HG02852 (cell line): ENCODE measurements around the gene TLE2.
"Not testable (repeated sequence)": the region's sequence is repeated elsewhere in the genome, so short reads cannot be mapped to it uniquely, and the experiment has no call there.

Experiments
- ATAC-seq: cut with Tn5 transposase; IDR thresholded peaks from one replicate; pipeline ENCODE4 v1.9.1; 2021; ENCODE audit warnings: mild to moderate bottlenecking, moderate library complexity; ENCODE audit not compliant: unreplicated experiment

Gene TLE2

GRCh38 chr19:3056417-3057088 lies 27.5 kb upstream of the TLE2 start:
- no peak for ATAC-seq

- no peak for ATAC-seq
Measured at GRCh38 chr19:3055741-3056416, 26.8 kb upstream of the TLE2 start.

- ATAC-seq = no peak
Measured at GRCh38 chr19:3054972-3055740, 26.1 kb upstream of the TLE2 start.

- ATAC-seq = no peak
Measured at GRCh38 chr19:3054265-3054971, 25.3 kb upstream of the TLE2 start.

- no peak for ATAC-seq
Measured at GRCh38 chr19:3053780-3054179, 24.7 kb upstream of the TLE2 start.

- ATAC-seq = no peak
Measured at GRCh38 chr19:3053218-3053621, 24.1 kb upstream of the TLE2 start.

GRCh38 chr19:3050016-3050415 lies 20.9 kb upstream of the TLE2 start:
- not testable (repeated sequence) for ATAC-seq

- ATAC-seq = no peak
Measured at GRCh38 chr19:3049089-3049488, 20.0 kb upstream of the TLE2 start.

GRCh38 chr19:3048190-3048533 lies 19.1 kb upstream of the TLE2 start:
- no peak for ATAC-seq

GRCh38 chr19:3047496-3048189 lies 18.6 kb upstream of the TLE2 start:
- ATAC-seq = no peak

GRCh38 chr19:3046698-3047495 lies 17.8 kb upstream of the TLE2 start:
- ATAC-seq = no peak

- ATAC-seq = no peak
Measured at GRCh38 chr19:3045885-3046697, 17.0 kb upstream of the TLE2 start.

GRCh38 chr19:3045191-3045590 lies 16.1 kb upstream of the TLE2 start:
- no peak for ATAC-seq

- no peak for ATAC-seq
Measured at GRCh38 chr19:3042621-3043267, 13.7 kb upstream of the TLE2 start.

- ATAC-seq = no peak
Measured at GRCh38 chr19:3041761-3042620, 12.9 kb upstream of the TLE2 start.

- no peak for ATAC-seq
Measured at GRCh38 chr19:3041327-3041726, 12.2 kb upstream of the TLE2 start.

GRCh38 chr19:3039641-3040077 lies 10.6 kb upstream of the TLE2 start:
- ATAC-seq = no peak

GRCh38 chr19:3039125-3039524 lies 10.0 kb upstream of the TLE2 start:
- no peak for ATAC-seq
